Loucy (cell line): Measurements from ENCODE around the gene BIN1.

Experiments used
- H2AFZ ChIP-seq: fragments of 200-600 bp; sonication (generic); 2 replicates; pipeline ENCODE4 v1.6.0; 2016; ENCODE audit warnings: antibody characterized with exemption, mild to moderate bottlenecking, low read length, moderate library complexity
- H3F3A ChIP-seq: fragments of 200-600 bp; 2 replicates; pipeline ENCODE4 v1.6.0; 2016; ENCODE audit warnings: antibody characterized with exemption, low read depth, mild to moderate bottlenecking
- H3K27me3 ChIP-seq: fragments of 200-600 bp; sonication (generic); 2 replicates; pipeline ENCODE4 v1.6.1; 2014; ENCODE audit warnings: low read length, mild to moderate bottlenecking; ENCODE audit not compliant: insufficient read depth, poor library complexity, severe bottlenecking
- H3K36me3 ChIP-seq: fragments of 200-600 bp; sonication (generic); 2 replicates; pipeline ENCODE4 v1.6.1; 2016; ENCODE audit warnings: low read length; ENCODE audit not compliant: insufficient read depth
- H3K4me1 ChIP-seq: fragments of 200-600 bp; sonication (generic); 2 replicates; pipeline ENCODE4 v1.5.1; 2014; ENCODE audit warnings: low read length, mild to moderate bottlenecking; ENCODE audit not compliant: insufficient read depth, poor library complexity, severe bottlenecking
- H3K4me2 ChIP-seq: fragments of 200-600 bp; sonication (generic); 2 replicates; pipeline ENCODE4 v1.6.0; 2014; ENCODE audit warnings: antibody characterized with exemption, low read length, low read depth, mild to moderate bottlenecking; ENCODE audit not compliant: poor library complexity, severe bottlenecking
- H3K4me3 ChIP-seq: fragments of 200-600 bp; sonication (generic); 2 replicates; pipeline ENCODE4 v1.5.1; 2014; ENCODE audit warnings: low read length, mild to moderate bottlenecking, mixed read lengths; ENCODE audit not compliant: poor library complexity, severe bottlenecking
- H3K79me2 ChIP-seq: fragments of 200-600 bp; sonication (generic); 2 replicates; pipeline ENCODE4 v1.6.1; 2014; ENCODE audit warnings: low read length; ENCODE audit not compliant: insufficient read depth
- H3K9ac ChIP-seq: fragments of 200-600 bp; sonication (generic); 2 replicates; pipeline ENCODE4 v1.6.0; 2014; ENCODE audit warnings: mild to moderate bottlenecking, low read depth, low read length, moderate library complexity; ENCODE audit not compliant: poor library complexity, severe bottlenecking
- H3K9me2 ChIP-seq: fragments of 200-600 bp; sonication (generic); replicated peaks from 2 replicates; pipeline ENCODE4 v1.6.1; 2016; ENCODE audit warnings: low read depth, low read length, mixed read lengths
- H3K9me3 ChIP-seq: fragments of 200-600 bp; sonication (generic); 2 replicates; pipeline ENCODE4 v1.6.1; 2014; ENCODE audit warnings: mild to moderate bottlenecking, antibody characterized with exemption, low read length, low read depth; ENCODE audit not compliant: insufficient read depth
- H4K20me1 ChIP-seq: fragments of 200-600 bp; sonication (generic); 2 replicates; pipeline ENCODE4 v1.6.0; 2014; ENCODE audit warnings: antibody characterized with exemption, low read length, mild to moderate bottlenecking; ENCODE audit not compliant: insufficient read depth, poor library complexity, severe bottlenecking
- EZH2phosphoT487 ChIP-seq: fragments of 200-600 bp; IDR thresholded peaks from 2 replicates; pipeline ENCODE4 v1.6.1; 2018; ENCODE audit warnings: antibody characterized with exemption, mild to moderate bottlenecking, moderate library complexity, borderline replicate concordance
- TF ChIP-seq, protein P1 (sequence below): fragments of 200-600 bp; sonication (generic); conservative IDR thresholded peaks from 2 replicates; pipeline ENCODE4 v1.5.1; 2014; ENCODE audit warnings: mild to moderate bottlenecking, antibody characterized with exemption, low read length

The BIN1 gene

DNA sequence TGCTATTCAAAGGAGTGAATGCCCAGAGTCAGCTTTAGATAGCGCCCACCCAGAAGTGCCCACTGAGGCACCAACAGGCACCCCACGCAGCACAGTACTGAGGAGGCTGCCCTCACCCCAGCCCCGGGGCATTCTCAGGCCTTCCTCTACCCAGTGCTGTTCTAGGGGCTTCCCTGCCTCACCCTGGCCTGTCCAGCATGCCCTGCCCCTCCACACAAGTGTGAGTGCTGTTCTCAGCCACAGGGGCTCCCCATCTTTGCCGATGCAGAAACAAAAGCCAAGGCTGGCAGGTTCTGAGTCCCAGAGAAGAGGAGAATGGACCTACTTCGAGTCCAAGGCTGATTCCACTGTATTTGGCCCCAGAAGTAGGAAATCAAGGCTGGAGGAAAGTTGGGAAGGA, 15.8 kb downstream of the BIN1 start:
- H2AFZ ChIP-seq: no peak overlapping the region
- no peaks in the 10 kb centered on the region for H4K20me1 ChIP-seq
- H3K4me3 ChIP-seq: no peak overlapping the region
- H3F3A ChIP-seq: no peaks in the 10 kb centered on the region
- no peaks in the 10 kb centered on the region for H3K79me2 ChIP-seq
- TF ChIP-seq, protein P1, sequence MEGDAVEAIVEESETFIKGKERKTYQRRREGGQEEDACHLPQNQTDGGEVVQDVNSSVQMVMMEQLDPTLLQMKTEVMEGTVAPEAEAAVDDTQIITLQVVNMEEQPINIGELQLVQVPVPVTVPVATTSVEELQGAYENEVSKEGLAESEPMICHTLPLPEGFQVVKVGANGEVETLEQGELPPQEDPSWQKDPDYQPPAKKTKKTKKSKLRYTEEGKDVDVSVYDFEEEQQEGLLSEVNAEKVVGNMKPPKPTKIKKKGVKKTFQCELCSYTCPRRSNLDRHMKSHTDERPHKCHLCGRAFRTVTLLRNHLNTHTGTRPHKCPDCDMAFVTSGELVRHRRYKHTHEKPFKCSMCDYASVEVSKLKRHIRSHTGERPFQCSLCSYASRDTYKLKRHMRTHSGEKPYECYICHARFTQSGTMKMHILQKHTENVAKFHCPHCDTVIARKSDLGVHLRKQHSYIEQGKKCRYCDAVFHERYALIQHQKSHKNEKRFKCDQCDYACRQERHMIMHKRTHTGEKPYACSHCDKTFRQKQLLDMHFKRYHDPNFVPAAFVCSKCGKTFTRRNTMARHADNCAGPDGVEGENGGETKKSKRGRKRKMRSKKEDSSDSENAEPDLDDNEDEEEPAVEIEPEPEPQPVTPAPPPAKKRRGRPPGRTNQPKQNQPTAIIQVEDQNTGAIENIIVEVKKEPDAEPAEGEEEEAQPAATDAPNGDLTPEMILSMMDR: no peak
- no peak for TF ChIP-seq EZH2phosphoT487
- H3K4me1 ChIP-seq: no peaks in the 10 kb centered on the region
- no peaks in the 10 kb centered on the region for H3K36me3 ChIP-seq
- H3K9me2 ChIP-seq: no peaks in the 10 kb centered on the region
- H3K9me3 ChIP-seq: no peaks in the 10 kb centered on the region
- H3K4me2 ChIP-seq: no peak overlapping the region
- no peak overlapping the region for H3K9ac ChIP-seq
- no peaks in the 10 kb centered on the region for H3K27me3 ChIP-seq

GRCh38 chr2:127090281-127091120, 16.5 kb downstream of the BIN1 start:
- no peak for TF ChIP-seq EZH2phosphoT487
- TF ChIP-seq, protein P1: no peak
- H3K79me2 ChIP-seq: no peaks in the 10 kb centered on the region
- H3K27me3 ChIP-seq: no peaks in the 10 kb centered on the region
- no peaks in the 10 kb centered on the region for H3K4me1 ChIP-seq
- H3F3A ChIP-seq: no peaks in the 10 kb centered on the region
- no peaks in the 10 kb centered on the region for H3K9me2 ChIP-seq
- no peaks in the 10 kb centered on the region for H3K9me3 ChIP-seq
- no peak overlapping the region for H3K9ac ChIP-seq
- no peaks in the 10 kb centered on the region for H4K20me1 ChIP-seq
- H3K4me3 ChIP-seq: no peak overlapping the region
- H3K36me3 ChIP-seq: no peaks in the 10 kb centered on the region
- no peak overlapping the region for H2AFZ ChIP-seq
- no peak overlapping the region for H3K4me2 ChIP-seq

- no peaks in the 10 kb centered on the region for H3K27me3 ChIP-seq
- H4K20me1 ChIP-seq: no peaks in the 10 kb centered on the region
- H3K9me3 ChIP-seq: no peaks in the 10 kb centered on the region
- H3K9me2 ChIP-seq: no peaks in the 10 kb centered on the region
- H3K4me2 ChIP-seq: no peak overlapping the region
- no peaks in the 10 kb centered on the region for H3K36me3 ChIP-seq
- H3K9ac ChIP-seq: no peak overlapping the region
- no peaks in the 10 kb centered on the region for H3K79me2 ChIP-seq
- H3K4me3 ChIP-seq: no peak overlapping the region
- H3K4me1 ChIP-seq: no peaks in the 10 kb centered on the region
- no peaks in the 10 kb centered on the region for H3F3A ChIP-seq
- no peak for TF ChIP-seq EZH2phosphoT487
- TF ChIP-seq, protein P1: no peak
- H2AFZ ChIP-seq: no peak overlapping the region
Measured at GRCh38 chr2:127089478-127090235, 17.3 kb downstream of the BIN1 start.
